HG03159 (cell line): ENCODE results near the gene RMDN2.
A peak's percentile ranks its signal among the peaks of the same experiment; 100 is the strongest.

Experiments used
- ATAC-seq: cut with Tn5 transposase; IDR thresholded peaks from one replicate; pipeline ENCODE4 v1.9.1; 2021; ENCODE audit warnings: mild to moderate bottlenecking, moderate library complexity; ENCODE audit not compliant: unreplicated experiment

Gene RMDN2, protein sequence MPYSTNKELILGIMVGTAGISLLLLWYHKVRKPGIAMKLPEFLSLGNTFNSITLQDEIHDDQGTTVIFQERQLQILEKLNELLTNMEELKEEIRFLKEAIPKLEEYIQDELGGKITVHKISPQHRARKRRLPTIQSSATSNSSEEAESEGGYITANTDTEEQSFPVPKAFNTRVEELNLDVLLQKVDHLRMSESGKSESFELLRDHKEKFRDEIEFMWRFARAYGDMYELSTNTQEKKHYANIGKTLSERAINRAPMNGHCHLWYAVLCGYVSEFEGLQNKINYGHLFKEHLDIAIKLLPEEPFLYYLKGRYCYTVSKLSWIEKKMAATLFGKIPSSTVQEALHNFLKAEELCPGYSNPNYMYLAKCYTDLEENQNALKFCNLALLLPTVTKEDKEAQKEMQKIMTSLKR

DNA sequence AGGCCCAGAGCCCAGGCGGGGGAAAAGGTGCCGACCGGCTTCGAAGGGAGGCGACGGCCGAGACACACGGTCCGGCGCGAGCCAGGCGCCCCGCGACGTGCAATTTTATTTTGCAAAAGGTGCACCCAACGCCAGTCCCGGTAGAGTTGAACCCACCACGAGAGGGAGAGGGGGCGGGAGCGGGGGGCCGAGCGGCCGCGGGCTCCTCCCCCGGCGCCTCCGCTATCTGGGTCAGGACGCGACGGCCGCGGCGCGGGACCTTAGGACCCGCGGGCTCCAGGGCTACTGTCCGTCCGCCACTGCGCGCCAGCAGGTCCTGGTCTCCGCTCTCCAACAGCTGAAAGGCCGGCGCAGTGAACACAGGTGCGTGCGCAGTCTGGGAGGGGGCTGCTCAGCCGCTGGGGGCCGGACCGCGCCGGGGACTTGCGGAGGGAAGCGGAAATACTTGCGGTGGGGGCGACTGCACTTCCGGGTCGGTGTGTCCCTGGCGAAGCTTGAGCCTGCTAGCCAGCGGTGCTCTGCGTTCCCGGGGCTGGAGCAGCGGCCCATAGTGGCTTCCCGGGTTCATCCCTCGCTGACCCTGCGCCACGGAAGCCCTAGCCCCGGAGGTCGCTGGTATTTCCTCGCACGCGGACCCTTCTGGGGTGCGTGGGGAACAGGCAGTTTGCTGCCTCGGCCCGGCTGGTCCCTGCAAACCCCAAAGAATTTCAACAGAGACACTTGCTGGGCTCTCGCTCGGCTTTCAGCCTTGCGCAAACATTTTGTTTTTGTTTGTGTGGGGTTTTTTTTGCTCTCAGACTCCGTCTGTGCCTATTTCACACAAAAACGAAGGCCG, at the start of gene RMDN2:
Gene RMDN2, plus strand, starts transcription at position 225 of the 835 bp plus-strand sequence. CDS start 3,991 bp downstream, outside the sequence.
- peak; percentile 87 for ATAC-seq

DNA sequence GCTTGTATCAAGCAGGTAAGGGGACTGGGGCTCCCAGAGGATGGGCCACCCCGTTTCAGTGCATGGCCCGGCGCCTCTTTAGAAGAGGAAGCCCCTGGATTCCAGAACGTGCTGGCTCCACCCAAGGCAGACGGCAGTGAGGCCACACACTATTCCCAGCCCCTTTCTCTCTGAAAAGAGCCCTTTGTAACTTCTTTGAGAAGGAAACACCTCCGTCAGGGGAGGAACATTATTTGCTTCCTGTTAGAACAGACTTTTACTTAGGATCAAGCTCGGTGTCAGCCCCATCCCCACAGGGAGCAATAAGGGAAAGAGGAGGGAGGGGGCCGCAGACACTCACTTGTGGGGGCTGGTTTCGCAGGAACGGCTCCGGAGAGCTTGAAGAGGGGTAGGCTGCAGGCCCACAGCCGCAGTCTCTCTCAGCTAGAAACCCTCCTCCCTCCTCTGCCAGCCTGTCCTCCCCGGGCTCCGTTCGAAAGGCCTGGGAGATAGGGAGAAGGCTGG, 49.6 kb upstream of the RMDN2 start:
- no peak for ATAC-seq

DNA sequence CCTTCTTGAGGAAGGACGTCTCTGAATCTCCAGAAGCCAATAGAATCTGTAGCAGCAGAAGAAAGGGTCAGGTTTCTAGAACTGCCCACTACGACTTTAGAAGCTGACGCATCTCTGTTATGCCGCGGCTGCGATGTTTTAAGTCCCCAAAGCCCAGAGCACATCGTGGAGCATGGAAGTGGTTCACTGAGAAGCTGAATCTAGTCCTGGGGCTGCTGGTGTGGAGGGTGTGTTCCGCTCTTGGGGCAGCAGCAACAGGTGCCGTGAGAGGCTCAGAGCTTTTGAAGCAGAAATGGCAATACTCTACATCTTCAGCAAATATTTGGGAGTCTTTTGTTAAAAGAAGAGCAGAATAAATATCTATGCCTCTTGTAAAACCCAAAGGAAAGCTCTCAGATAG, 48.9 kb upstream of the RMDN2 start:
- ATAC-seq, result no peak

DNA sequence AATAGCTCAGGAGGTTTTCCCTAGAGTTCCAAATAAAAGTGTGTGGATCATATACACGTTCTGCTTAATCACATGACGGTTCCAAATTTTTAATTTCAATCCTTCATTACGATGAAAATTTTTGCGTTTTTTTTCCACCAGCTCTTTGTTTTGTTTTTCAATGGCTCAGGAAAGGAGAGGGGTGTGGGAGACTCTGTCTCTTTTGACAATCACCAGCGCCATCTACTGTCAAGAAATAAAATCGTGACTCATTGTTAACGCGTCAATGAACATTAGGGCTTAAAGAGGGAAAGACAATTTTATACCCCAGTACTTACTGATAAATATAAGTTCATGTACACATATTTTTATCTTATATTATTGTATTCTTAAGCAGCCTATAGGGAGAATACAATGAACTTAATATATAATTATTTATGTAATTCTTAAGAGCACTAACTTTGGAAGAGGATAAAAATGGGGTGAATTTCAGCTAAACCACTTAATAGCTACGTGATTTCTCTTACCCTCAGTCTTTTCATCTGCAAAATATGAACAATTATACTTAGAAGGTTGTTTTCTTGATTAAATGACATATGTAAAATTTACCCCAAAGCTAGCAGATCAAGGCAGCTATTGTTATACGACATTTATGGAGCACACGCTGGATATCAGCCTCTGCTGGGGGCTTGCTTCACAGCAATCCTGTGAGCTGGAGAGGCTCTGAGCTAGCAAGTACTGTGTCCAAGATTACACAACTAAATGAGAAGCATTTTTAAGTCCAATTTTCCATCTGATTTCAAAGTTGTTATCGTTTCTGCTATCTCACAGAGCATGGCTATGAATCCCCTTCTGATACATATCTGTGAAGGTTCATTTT, 47.4 kb upstream of the RMDN2 start:
- no peak for ATAC-seq

DNA sequence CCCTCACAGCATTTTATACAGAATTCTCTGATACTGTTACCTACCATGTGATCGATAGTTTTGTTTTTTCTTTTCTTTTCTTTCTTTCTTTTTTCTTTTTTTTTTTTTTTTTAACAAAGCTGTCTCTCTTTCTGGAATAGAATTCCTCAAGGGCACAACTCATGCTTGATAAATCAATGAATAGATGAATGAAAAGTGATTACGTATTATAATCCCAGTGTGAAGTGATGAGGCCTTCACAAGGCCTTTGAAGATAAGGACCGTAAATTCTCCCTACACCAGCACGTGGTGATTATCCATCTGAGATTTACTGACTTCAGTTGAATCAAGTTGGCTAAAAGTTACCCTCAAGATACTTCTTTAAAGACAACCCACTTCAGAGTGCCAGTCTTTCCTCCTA, 46.6 kb upstream of the RMDN2 start:
- no peak for ATAC-seq

DNA sequence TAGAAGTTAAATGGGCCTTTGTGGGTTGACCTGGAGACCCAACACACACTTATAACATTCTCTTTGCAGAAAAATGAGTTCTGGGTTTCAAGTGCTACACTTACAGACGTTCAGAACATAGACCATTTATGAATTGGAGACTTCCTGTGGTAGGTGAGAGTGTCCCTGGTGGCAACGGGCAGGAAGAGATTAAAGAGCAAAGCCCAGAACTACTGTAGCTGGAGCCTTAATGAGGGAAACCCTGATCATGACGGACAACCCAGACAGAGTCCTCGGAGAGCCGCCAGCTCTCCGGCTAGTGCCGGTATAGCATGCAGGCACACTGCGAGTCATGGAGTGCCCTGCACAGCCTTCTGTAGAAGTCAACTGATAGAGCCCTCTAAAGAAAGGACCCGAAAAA, 44.5 kb upstream of the RMDN2 start:
- no peak for ATAC-seq

DNA sequence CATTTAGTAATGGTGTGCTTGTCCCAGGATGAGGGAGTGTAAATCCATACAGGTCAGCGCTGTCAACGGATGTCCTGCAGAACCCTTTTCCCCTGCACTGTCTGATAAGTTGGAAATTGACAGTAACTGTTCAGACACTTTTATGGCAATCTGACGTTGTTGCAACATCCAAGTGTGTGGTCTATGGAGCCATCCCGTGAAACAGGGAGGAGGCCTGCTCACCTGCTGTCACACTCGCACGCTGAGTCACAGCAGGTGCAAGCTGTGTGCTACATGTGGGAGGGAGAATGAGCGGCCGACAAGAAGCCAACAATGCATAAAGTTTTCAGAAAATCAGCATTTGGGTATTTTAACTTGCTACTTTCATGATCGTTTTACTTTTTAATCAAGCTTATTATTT, 43.7 kb upstream of the RMDN2 start:
- ATAC-seq, result no peak

DNA sequence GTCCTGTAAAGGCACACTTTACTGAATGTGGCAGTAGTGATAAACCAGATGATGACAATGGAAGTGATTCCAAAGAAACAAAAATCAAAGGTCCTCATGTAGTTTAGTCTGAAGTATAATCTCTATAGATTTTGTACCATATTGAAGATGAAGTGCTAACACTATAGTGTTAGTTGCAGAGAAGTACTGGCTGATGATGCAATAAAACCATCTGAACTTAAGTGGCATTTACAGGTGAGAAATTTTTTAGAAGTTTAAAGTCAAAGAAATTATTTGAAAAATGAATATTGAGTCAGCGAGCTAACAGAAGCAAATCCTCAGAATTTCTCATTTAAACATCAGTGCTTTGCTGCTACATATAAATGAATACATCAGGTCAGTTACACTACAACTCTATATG, 43.1 kb upstream of the RMDN2 start:
- ATAC-seq, result no peak

DNA sequence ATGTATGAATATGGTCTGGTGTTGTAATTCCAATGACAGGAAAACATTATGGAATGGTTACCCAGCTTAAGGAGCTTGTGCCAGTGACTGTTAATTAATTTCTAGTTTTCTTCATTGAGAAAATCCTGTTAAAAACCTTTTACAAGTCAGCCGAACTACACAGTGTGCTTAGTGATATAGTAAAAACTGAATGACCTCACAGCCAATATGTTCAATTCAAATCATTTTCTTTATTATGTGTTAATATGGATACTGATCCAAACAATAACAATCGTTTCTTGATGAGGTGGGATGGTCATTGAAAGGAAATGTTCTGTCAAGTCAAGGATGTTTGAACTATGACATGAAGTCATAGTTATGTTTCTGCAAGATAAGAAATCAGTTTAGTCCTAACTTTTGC, 41.6 kb upstream of the RMDN2 start:
- ATAC-seq, result no peak

DNA sequence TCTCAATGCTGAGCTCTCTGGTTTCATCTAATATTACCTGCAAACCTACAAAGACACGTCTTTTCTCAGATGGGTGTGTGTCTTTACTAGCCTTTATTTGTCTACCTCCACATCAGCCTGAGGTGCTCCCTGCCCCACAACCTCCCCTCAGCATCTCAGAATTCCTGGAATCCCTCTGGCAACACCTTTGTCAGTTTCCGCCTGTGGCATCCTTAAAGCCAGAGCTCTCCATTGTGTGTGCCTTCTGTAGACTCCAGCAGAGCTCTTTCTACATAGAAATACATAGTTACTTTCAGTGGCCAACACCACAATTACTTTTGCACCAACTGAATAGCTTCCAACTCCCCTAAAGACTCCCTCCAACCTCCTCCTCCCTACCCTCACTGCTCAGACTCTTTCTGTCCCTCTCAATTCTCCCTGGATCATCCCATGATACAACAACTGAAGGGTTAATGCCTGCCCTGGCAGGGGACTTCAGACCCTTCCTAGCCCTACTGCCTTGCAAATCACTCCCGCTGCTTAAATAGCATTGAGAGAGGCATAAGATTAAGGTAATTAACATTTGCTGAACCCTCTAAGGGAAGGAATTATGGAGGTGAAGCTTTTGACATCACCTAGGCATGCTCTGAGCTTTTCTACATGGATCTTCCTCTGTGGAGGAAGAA, 39.6 kb upstream of the RMDN2 start:
- ATAC-seq, result no peak

DNA sequence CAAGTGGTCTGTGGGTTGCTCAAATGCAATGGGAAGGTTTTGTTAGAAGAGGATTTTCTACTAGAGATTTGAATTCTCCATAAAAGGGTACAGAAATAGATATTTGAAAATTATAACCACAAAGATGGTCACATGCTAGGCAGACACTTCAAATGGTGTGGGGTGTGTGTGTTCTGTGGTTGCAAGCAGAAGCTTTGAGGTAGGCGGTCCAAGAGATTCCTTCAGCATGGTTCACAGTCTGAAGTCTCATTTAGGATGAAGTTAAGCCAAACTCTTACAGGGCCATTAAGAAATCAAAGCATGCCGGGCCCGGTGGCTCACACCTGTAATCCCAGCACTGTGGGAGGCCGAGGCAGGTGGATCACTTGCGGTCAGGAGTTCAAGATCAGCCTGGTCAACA, 38.3 kb upstream of the RMDN2 start:
- no peak for ATAC-seq

DNA sequence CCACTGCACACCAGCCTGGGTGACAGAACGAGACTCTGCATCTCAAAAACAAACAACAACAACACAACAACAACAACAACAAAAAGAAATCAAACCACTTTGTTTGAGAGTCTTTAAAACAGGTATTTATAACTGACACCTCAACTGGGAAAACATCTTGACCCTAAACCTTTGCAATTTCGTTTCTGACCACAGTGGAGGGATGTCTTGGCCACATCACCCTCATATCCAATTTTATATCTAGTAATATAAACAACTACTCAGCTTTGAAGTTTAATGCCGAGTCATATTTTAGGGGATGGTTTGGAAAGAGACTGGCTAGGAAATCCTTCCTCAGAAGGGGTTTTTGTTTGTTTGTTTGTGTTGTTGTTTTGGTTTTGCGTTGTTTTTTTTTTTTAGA, 37.8 kb upstream of the RMDN2 start:
- ATAC-seq, result no peak

DNA sequence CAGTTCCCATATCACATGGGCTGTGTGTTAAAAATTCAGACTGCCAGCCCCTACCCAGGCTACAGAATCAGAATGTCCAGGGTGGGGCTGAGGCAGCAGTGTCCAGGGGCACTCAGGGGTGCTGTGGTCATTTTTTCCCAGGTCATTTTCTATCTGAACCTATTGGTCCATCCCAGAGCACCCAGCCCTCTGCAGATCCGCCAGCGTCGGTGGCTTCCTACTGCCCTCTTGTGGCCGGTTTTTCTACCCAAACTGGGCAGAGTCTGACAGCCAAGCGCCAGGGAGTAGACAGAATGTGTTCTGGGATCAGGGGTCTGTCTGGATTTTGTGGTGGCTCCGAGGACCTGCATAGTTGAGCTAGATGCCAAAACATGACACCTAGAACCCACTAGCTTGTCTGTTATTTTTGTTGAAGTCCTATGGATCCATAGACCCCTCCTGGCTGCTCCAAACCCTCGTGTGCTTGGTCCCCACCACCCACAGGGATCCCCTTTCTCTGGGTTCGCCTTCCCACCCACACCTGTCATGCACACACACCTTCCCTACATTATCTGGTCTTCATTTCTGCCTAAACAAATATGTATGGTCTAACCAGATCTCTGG, 34.1 kb upstream of the RMDN2 start:
- peak; percentile 35 for ATAC-seq

DNA sequence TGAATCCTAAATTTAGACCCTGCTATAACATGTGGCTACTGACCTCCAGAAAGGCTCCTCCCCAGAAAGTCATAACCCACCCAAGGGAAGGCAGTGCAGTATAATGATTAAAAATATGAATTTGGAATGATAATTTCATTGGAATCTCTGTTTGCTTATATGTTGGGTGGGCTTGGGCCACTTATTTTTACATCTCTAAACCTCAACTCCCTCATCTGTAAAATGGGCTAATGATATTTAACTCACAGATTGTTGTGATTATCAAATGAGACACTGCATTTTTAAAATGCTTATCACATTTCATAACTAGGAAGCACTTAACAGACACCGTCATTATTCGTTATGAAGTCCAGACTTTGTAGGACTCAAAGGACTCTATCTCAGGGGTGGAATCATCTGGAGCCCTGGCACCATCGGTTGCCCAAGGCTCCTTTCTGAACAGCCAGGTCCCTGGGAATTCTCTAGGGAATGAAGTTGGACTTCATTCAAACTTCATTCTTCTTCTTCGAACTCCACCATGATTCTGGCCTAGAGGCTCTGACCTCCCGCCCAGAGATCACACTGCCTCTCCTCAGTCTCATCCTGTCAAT, 33.1 kb upstream of the RMDN2 start:
- ATAC-seq, result peak; percentile 8

DNA sequence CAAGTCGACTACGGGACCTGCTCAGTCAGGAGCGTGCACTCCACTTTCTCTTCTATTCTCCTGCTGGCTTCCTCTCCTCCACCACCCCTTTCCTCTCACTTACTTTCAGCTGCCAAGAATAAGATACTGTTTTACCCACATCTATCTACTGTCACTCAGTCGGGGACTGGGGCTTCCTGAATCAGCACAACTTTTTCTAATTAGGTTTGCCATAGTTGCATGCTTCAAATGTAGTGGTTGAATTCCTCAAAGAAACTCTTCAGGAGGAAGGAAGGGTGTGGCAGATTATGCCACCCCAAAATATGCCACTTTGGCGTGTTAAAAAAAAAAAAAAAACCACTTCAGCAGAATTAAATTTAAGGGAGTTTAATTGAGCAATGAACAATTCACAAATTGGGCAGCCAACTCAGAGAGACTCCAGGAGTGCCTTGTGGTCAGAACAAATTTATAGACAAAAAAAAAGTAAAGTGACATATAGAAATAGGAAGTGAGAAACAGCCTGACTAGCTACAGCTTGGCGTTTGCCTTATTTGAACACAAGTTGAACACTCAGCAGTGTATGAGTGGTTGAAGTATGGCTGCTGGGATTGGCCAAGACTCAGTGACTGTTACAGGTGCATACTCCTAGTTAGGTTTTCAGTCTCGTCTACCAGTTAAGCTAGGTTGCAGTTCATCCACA, 32.5 kb upstream of the RMDN2 start:
- peak; percentile 79 for ATAC-seq

DNA sequence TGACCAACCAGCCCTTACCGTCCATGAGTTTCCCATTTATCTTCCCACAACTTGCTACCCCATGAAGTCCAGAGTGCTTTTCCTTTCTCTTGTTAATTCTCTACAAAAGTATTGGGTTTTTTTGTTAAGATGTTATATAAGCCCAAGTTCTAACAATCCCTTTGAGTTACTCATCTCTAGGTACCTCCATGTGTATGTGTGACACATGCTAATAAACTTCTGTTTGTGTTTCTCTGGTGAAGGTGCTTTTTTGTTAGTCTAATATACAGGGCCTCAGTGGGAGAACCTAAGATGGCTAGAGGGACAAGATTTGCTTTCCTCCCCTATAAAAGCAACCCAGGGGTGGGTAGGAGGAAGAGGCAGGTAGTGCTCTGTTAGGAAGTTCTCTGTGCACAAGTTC, 31.8 kb upstream of the RMDN2 start:
- ATAC-seq, result no peak

DNA sequence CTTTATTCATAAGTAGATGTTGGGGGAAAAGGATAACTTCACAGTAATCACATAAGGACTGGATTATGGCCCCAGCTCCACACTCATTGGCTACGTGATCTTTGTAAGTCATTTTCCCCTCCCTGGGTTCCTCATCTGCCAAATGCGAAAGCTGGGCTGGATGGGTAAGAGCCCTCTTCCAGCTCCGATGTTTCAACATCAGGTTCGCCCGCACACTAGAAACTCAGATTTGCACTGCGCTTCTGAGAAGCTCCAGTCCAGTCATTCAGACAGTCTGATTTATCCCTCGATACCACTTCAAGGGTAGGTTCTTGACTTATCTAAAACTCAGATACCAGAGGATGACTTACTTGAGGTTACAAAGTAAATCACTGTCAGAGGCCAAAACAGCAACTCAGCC, 31.0 kb upstream of the RMDN2 start:
- no peak for ATAC-seq

DNA sequence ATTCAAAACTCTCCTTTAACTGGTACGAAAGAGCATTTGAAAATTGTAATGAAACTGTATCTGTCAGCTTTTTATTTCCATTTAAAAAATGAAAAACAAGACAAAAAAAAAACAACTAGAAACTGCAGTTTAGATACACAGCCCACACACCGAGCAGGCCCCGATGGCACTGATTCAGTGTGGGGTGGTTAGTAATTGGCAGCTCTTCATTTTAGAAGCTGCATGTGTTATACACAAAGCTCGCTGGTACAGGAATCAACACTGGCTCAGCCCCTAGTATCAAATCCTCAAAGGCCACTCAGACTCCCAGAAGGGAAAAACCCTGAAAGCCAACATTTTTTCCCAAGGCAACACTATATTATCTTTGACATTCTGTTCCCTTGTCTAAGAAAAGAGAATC, 30.5 kb upstream of the RMDN2 start:
- ATAC-seq, result no peak

DNA sequence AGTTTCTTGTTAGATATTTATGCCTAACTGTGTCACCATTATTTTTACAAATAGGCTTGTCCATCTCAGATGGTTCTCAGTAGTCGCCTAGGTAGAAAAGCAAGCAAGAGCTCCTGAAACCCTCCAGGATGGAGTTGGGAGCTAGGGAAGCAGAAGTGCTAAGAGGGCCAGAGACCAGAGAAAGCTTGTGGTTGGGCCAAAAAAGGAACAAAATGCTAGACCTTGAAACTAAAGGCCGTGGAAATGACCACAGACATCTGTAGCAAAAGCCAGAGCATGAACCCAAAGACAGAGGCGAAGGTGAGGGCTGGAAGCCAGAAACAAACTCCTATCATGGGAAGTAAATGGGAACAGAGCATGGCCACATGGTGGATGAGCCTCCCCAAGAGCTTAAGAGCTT, 29.9 kb upstream of the RMDN2 start:
- no peak for ATAC-seq
